ENCODE measurements around the gene GPR160. TPM values are rescaled to one million over a fixed set of nuclear protein-coding genes. Genes with fewer than 3 reads are reported as not detected.
A peak's percentile ranks its signal among the peaks of the same experiment; 100 is the strongest.

Gene GPR160
- total and polyA plus RNA-seq, 10 of the 15 experiments (the other 5 are each of a cell fraction or from before 2014, with no cell fraction given): 1.2 to 57.7 (median 30.9) TPM

DNA sequence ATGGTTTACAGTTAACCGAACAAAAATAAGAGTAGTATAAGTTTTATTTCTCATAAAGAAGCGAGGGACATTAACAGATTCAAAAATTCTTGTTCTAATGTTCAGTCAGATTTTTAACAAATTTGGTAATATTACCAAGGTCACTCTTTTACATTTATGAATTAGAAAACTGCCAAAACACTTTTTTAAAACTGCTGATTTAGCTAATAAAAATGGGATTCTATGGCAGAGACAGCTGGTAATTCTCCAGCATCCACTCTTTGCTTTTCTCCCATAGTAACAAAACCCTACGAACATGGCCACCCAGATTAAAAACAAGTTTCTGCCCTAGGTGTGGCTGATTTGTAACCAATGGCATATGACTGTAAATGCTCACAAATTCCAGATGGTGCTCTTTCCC, 71.2 kb downstream of the GPR160 start (continued):
- TF ChIP-seq, protein P1, sequence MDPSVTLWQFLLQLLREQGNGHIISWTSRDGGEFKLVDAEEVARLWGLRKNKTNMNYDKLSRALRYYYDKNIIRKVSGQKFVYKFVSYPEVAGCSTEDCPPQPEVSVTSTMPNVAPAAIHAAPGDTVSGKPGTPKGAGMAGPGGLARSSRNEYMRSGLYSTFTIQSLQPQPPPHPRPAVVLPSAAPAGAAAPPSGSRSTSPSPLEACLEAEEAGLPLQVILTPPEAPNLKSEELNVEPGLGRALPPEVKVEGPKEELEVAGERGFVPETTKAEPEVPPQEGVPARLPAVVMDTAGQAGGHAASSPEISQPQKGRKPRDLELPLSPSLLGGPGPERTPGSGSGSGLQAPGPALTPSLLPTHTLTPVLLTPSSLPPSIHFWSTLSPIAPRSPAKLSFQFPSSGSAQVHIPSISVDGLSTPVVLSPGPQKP (IDR thresholded peaks at IDR 0.05; ENCODE audit: low read depth, low read length): no peak
- TF ChIP-seq BCL11A (IDR thresholded peaks at IDR 0.05; ENCODE audit: low read depth, low read length) (no peak), NRF1 (conservative IDR thresholded peaks at IDR 0.05; ENCODE audit: low read depth, low read length) (no peak), FOXM1 (IDR thresholded peaks at IDR 0.05; ENCODE audit: low read depth, low read length) (no peak), GATAD2B (conservative IDR thresholded peaks at IDR 0.05; ENCODE audit: low read depth) (no peak), TCF12 (IDR thresholded peaks at IDR 0.05; ENCODE audit: low read depth, low read length) (no peak)
- TF ChIP-seq, protein P2, sequence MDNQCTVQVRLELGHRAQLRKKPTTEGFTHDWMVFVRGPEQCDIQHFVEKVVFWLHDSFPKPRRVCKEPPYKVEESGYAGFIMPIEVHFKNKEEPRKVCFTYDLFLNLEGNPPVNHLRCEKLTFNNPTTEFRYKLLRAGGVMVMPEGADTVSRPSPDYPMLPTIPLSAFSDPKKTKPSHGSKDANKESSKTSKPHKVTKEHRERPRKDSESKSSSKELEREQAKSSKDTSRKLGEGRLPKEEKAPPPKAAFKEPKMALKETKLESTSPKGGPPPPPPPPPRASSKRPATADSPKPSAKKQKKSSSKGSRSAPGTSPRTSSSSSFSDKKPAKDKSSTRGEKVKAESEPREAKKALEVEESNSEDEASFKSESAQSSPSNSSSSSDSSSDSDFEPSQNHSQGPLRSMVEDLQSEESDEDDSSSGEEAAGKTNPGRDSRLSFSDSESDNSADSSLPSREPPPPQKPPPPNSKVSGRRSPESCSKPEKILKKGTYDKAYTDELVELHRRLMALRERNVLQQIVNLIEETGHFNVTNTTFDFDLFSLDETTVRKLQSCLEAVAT (IDR thresholded peaks at IDR 0.05): no peak

DNA sequence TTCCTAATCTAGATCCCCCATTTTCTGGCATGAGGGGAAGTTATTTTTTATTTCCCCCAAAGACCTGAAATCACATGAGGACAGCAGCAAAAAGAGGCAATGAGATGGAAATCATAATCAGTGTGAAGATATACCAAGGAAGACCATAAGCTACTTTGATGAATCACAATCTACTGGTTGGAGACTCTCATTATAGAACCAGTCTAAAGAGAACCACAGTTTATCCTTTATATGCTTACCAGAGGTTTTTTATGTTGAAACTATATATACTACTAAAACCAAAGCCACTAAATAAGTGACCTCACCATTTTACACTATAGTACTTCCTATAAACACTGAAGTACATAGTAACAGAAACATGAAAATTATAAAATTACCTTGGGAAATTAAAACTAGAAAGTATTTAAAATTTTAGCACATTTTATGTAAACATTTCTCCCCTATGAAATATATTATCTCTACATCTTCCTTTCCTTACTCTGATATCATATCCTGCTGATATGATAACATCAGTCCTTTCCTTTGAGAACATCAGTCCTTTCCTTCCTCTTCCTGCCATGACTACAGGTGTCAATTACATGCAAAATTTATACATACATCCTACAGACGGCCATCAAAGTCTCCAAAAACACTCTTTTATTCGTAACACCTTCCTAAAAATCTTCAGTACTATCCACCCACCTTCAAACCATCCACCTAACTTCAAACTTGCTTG, 71.9 kb downstream of the GPR160 start:
- Histone ChIP-seq H2AFZ (ENCODE audit: control insufficient read depth, low read depth, low read length) (no peak overlapping the region), H3K4me3 (no peak overlapping the region), H3K36me3 (ENCODE audit: control insufficient read depth in 2 of 2, insufficient read depth in 2 of 2, low read length in 1 of 2) (peaks cover 0 to 30% of the 10 kb centered on the region in 2 experiments), H3K9me3 (replicated peaks; ENCODE audit: control insufficient read depth, insufficient read depth, low read length) (no peaks in the 10 kb centered on the region), H3K79me2 (ENCODE audit: control insufficient read depth, insufficient read depth, low read length) (no peaks in the 10 kb centered on the region), H3K9ac (ENCODE audit: control insufficient read depth, insufficient read depth, low read length) (no peak overlapping the region), H4K20me1 (ENCODE audit: control insufficient read depth, insufficient read depth) (no peaks in the 10 kb centered on the region), H3K4me2 (ENCODE audit: control insufficient read depth, insufficient read depth) (no peak overlapping the region), H3K27ac (ENCODE audit: control insufficient read depth, insufficient read depth) (no peak overlapping the region), H3K4me1 (ENCODE audit: control insufficient read depth, insufficient read depth, low read length) (no peaks in the 10 kb centered on the region), H3K27me3 (replicated peaks in 1 of 2; ENCODE audit: control insufficient read depth in 2 of 2, insufficient read depth in 2 of 2, low read length in 1 of 2) (no peaks in the 10 kb centered on the region)
- SMC1A ChIA-PET (ENCODE audit: uncharacterized antibody, unreplicated experiment): no interaction called here
- no peak for ATAC-seq
- intact Hi-C loops (cut with micrococcal nuclease; ENCODE audit: unreplicated experiment) (no loop called here), in situ Hi-C loops (cut with MboI) (no loop called here)
- DNase-seq (ENCODE audit: low read depth, low spot score): no peak
- 98% methylated on average over 2 of the region's 2 CpGs for WGBS (ENCODE audit: insufficient coverage, insufficient replicate concordance, low lambda C conversion rate, missing lambda C conversion rate)
- peak; percentile 38 for FAIRE-seq
- RAD21 ChIA-PET (ENCODE audit: unreplicated experiment): no interaction called here
- no TSS peak for BruUV-seq (replicated peaks)
- POLR2A ChIA-PET: no interaction called here
- CTCF ChIA-PET: interaction anchor here (0.6 to 1.5 kb wide), 3 partner anchors 9 to 160 kb away, joined by 3 to 4 read pairs (median 3); no protein-coding TSS in a partner anchor
- TF ChIP-seq ZNF384 (IDR thresholded peaks at IDR 0.05; ENCODE audit: borderline replicate concordance, low read depth, low read length) (no peak), SUZ12 (IDR thresholded peaks at IDR 0.05; ENCODE audit: unreplicated experiment) (no peak), PAX8 (IDR thresholded peaks at IDR 0.05) (no peak), SIN3A (IDR thresholded peaks at IDR 0.05; ENCODE audit: low read depth, low read length) (no peak)
- TF ChIP-seq, protein P3, sequence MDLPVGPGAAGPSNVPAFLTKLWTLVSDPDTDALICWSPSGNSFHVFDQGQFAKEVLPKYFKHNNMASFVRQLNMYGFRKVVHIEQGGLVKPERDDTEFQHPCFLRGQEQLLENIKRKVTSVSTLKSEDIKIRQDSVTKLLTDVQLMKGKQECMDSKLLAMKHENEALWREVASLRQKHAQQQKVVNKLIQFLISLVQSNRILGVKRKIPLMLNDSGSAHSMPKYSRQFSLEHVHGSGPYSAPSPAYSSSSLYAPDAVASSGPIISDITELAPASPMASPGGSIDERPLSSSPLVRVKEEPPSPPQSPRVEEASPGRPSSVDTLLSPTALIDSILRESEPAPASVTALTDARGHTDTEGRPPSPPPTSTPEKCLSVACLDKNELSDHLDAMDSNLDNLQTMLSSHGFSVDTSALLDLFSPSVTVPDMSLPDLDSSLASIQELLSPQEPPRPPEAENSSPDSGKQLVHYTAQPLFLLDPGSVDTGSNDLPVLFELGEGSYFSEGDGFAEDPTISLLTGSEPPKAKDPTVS (IDR thresholded peaks at IDR 0.05; ENCODE audit: low read depth, low read length): no peak
- TF ChIP-seq, protein P4, sequence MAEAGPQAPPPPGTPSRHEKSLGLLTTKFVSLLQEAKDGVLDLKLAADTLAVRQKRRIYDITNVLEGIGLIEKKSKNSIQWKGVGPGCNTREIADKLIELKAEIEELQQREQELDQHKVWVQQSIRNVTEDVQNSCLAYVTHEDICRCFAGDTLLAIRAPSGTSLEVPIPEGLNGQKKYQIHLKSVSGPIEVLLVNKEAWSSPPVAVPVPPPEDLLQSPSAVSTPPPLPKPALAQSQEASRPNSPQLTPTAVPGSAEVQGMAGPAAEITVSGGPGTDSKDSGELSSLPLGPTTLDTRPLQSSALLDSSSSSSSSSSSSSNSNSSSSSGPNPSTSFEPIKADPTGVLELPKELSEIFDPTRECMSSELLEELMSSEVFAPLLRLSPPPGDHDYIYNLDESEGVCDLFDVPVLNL (IDR thresholded peaks at IDR 0.05; ENCODE audit: low read depth, low read length): no peak
- TF ChIP-seq, protein P5, sequence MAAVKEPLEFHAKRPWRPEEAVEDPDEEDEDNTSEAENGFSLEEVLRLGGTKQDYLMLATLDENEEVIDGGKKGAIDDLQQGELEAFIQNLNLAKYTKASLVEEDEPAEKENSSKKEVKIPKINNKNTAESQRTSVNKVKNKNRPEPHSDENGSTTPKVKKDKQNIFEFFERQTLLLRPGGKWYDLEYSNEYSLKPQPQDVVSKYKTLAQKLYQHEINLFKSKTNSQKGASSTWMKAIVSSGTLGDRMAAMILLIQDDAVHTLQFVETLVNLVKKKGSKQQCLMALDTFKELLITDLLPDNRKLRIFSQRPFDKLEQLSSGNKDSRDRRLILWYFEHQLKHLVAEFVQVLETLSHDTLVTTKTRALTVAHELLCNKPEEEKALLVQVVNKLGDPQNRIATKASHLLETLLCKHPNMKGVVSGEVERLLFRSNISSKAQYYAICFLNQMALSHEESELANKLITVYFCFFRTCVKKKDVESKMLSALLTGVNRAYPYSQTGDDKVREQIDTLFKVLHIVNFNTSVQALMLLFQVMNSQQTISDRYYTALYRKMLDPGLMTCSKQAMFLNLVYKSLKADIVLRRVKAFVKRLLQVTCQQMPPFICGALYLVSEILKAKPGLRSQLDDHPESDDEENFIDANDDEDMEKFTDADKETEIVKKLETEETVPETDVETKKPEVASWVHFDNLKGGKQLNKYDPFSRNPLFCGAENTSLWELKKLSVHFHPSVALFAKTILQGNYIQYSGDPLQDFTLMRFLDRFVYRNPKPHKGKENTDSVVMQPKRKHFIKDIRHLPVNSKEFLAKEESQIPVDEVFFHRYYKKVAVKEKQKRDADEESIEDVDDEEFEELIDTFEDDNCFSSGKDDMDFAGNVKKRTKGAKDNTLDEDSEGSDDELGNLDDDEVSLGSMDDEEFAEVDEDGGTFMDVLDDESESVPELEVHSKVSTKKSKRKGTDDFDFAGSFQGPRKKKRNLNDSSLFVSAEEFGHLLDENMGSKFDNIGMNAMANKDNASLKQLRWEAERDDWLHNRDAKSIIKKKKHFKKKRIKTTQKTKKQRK (IDR thresholded peaks at IDR 0.05; ENCODE audit: low read depth, low read length): no peak
